Ascending aorta (tissue), 2 donors: ENCODE data around the gene MFRP. TPM values are rescaled to one million over a fixed set of nuclear protein-coding genes. Genes with fewer than 3 reads are reported as not detected.

ENCODE experiments used
- DNase-seq, 2 donors: peaks; one replicate each; pipeline ENCODE4 v3.0.0-alpha.2; 2019; ENCODE audit warnings: low spot score in 2 of 2
- H3K27ac ChIP-seq, 2 donors: fragments of 200-600 bp; sonication (generic); one replicate each; pipeline ENCODE4 v1.5.1; 2016 to 2017; ENCODE audit warnings: mild to moderate bottlenecking in 1 of 2
- H3K27me3 ChIP-seq: fragments of 200-600 bp; sonication (generic); one replicate; pipeline ENCODE4 v1.5.1; 2017
- H3K36me3 ChIP-seq, 2 donors: fragments of 200-600 bp; sonication (generic); one replicate each; pipeline ENCODE4 v1.5.1; 2016
- H3K4me1 ChIP-seq, 2 donors: fragments of 200-600 bp; sonication (generic); one replicate each; pipeline ENCODE4 v1.5.1; 2016 to 2017; ENCODE audit warnings: mild to moderate bottlenecking in 1 of 2
- H3K4me3 ChIP-seq, 2 donors: fragments of 200-600 bp; sonication (generic); one replicate each; pipeline ENCODE4 v1.5.1; 2016 to 2017; ENCODE audit warnings: mild to moderate bottlenecking in 1 of 2
- H3K9me3 ChIP-seq, 2 donors: fragments of 200-600 bp; sonication (generic); one replicate each; pipeline ENCODE4 v1.5.1; 2016
- CTCF ChIP-seq, 3 experiments: fragments of 200-600 bp in 2 of 3; fragments of 450-650 bp in 1 of 3; sonication (generic) in 2 of 3; IDR thresholded peaks; one replicate each; pipeline ENCODE4 v1.5.1; 2016 to 2019; ENCODE audit warnings: antibody characterized with exemption in 3 of 3, mild to moderate bottlenecking in 1 of 3, moderate library complexity in 1 of 3
- intact Hi-C: fragments of 100-400 bp; cut with DNase I; formaldehyde crosslinking; loops from one replicate; pipeline ENCODE4 v1.15.1; 2023
- total RNA-seq: library from RNA; depleted of rRNA; stranded (reverse); fragments of >200 nt; gene quantifications from one replicate; pipeline ENCODE4 v1.1.0, GENCODE V29; 2016

Gene MFRP
- total RNA-seq, 1 donor from 2014 or later, result not detected

GRCh38 chr11:119355091-119355843 lies 8.8 kb upstream of the MFRP start:
- no peak for TF ChIP-seq CTCF (IDR thresholded peaks at IDR 0.05)
- no peaks in the 10 kb centered on the region for H3K9me3 ChIP-seq
- intact Hi-C loops, result loop anchor here (10.0 kb wide), 1 partner anchor 370 kb away; the partner anchor contains the start of gene NECTIN1
- no peak overlapping the region for H3K27ac ChIP-seq
- H3K4me3 ChIP-seq, result no peak overlapping the region
- no peaks in the 10 kb centered on the region for H3K36me3 ChIP-seq
- no peak for DNase-seq
- H3K4me1 ChIP-seq, result no peaks in the 10 kb centered on the region
- H3K27me3 ChIP-seq, result no peaks in the 10 kb centered on the region

GRCh38 chr11:119352857-119353260 lies 6.4 kb upstream of the MFRP start:
- intact Hi-C loops, result loop anchor here (10.0 kb wide), 1 partner anchor 372 kb away; the partner anchor contains the start of gene NECTIN1
- no peak overlapping the region for H3K27ac ChIP-seq

GRCh38 chr11:119351232-119351631 lies 4.7 kb upstream of the MFRP start:
- Histone ChIP-seq H3K4me1 (no peaks in the 10 kb centered on the region), H3K4me3 (no peak overlapping the region), H3K9me3 (no peaks in the 10 kb centered on the region), H3K27ac (no peak overlapping the region), H3K27me3 (no peaks in the 10 kb centered on the region), H3K36me3 (no peaks in the 10 kb centered on the region)
- intact Hi-C loops, result loop anchor here (10.0 kb wide), 1 partner anchor 374 kb away; the partner anchor contains the start of gene NECTIN1
- DNase-seq, result no peak
- no peak for TF ChIP-seq CTCF (IDR thresholded peaks at IDR 0.05)

More at GRCh38 chr11:119352857-119353260, 6.4 kb upstream of the MFRP start:
- TF ChIP-seq CTCF (IDR thresholded peaks at IDR 0.05), result no peak
- Histone ChIP-seq H3K27me3 (no peaks in the 10 kb centered on the region), H3K4me3 (no peak overlapping the region), H3K4me1 (no peaks in the 10 kb centered on the region), H3K9me3 (no peaks in the 10 kb centered on the region), H3K36me3 (no peaks in the 10 kb centered on the region)
- DNase-seq, result no peak

- intact Hi-C loops, result loop anchor here (10.0 kb wide), 1 partner anchor 374 kb away; the partner anchor contains the start of gene NECTIN1
- DNase-seq, result no peak
- TF ChIP-seq CTCF (IDR thresholded peaks at IDR 0.05), result no peak
- no peaks in the 10 kb centered on the region for H3K9me3 ChIP-seq
- no peaks in the 10 kb centered on the region for H3K27me3 ChIP-seq
- H3K4me3 ChIP-seq, result no peak overlapping the region
- no peak overlapping the region for H3K27ac ChIP-seq
- no peaks in the 10 kb centered on the region for H3K4me1 ChIP-seq
- H3K36me3 ChIP-seq, result no peaks in the 10 kb centered on the region
These were observed 3.8 kb upstream of the MFRP start for GRCh38 chr11:119350302-119350701.

- DNase-seq, result no peak
- H3K27me3 ChIP-seq, result no peaks in the 10 kb centered on the region
- no peak overlapping the region for H3K27ac ChIP-seq
- no peaks in the 10 kb centered on the region for H3K4me1 ChIP-seq
- intact Hi-C loops, result no loop called here
- no peaks in the 10 kb centered on the region for H3K36me3 ChIP-seq
- no peak overlapping the region for H3K4me3 ChIP-seq
- TF ChIP-seq CTCF (IDR thresholded peaks at IDR 0.05), result no peak
- H3K9me3 ChIP-seq, result no peaks in the 10 kb centered on the region
These were observed 1.6 kb upstream of the MFRP start for GRCh38 chr11:119347940-119348605.
